ENCODE results near the gene CIT. TPM values are rescaled to one million over a fixed set of nuclear protein-coding genes. Genes with fewer than 3 reads are reported as not detected.

Gene CIT
- polyA plus RNA-seq, 3 donors, result 0.03 TPM; not detected in 2

DNA sequence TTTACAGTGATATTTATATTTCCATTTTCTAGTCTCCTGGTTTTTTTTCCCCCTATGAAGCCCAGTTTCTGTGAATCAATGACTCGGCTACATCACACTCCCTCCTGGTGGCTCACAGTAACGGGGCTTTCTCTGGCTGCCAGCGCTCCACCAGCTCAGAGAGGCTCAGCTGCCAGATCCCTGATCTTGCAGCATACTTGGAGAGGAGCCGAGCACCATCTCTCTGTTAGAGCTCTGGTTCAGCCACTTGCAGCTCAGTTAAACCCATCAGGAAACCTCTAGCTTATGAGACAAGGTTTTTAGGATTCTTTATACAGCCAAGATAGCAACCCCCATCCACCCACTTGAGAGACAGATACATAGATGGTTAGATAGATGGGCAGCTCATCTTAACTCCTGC is 74.6 kb downstream of the CIT start:
- Histone ChIP-seq H3K27ac (ENCODE audit: low read depth in 1 of 2, low read length in 2 of 2) (no peak overlapping the region), H3K9ac (ENCODE audit: insufficient read depth, low read length, poor library complexity, severe bottlenecking) (no peak overlapping the region), H3K79me2 (ENCODE audit: insufficient read depth, low read length) (no peaks in the 10 kb centered on the region), H3K4me1 (ENCODE audit: control insufficient read depth in 1 of 2, insufficient read depth in 2 of 2, low read length in 2 of 2) (no peaks in the 10 kb centered on the region), H3K9me3 (replicated peaks in 1 of 2; ENCODE audit: control insufficient read depth in 1 of 2, insufficient read depth in 1 of 2, low read length in 2 of 2) (no peaks in the 10 kb centered on the region), H3K4me2 (replicated peaks; ENCODE audit: extremely low read depth, low read length, poor library complexity, severe bottlenecking) (no peak overlapping the region), H4K20me1 (ENCODE audit: insufficient read depth, low read length) (no peaks in the 10 kb centered on the region), H3K36me3 (replicated peaks in 1 of 2; ENCODE audit: control insufficient read depth in 1 of 2, insufficient read depth in 2 of 2, low read length in 2 of 2) (peaks cover 18 to 85% of the 10 kb centered on the region in 2 donors), H3K4me3 (replicated peaks in 1 of 3; ENCODE audit: low read depth in 2 of 3, low read length in 3 of 3) (no peak overlapping the region), H2AFZ (ENCODE audit: insufficient read depth, low read depth, low read length, poor library complexity, severe bottlenecking) (no peak overlapping the region), H3K27me3 (ENCODE audit: control insufficient read depth in 2 of 2, insufficient read depth in 2 of 2, low read length in 2 of 2) (no peaks in the 10 kb centered on the region)
- WGBS (ENCODE audit: insufficient coverage), result 100% methylated on average over 3 of the region's 4 CpGs
- TF ChIP-seq, protein P1, sequence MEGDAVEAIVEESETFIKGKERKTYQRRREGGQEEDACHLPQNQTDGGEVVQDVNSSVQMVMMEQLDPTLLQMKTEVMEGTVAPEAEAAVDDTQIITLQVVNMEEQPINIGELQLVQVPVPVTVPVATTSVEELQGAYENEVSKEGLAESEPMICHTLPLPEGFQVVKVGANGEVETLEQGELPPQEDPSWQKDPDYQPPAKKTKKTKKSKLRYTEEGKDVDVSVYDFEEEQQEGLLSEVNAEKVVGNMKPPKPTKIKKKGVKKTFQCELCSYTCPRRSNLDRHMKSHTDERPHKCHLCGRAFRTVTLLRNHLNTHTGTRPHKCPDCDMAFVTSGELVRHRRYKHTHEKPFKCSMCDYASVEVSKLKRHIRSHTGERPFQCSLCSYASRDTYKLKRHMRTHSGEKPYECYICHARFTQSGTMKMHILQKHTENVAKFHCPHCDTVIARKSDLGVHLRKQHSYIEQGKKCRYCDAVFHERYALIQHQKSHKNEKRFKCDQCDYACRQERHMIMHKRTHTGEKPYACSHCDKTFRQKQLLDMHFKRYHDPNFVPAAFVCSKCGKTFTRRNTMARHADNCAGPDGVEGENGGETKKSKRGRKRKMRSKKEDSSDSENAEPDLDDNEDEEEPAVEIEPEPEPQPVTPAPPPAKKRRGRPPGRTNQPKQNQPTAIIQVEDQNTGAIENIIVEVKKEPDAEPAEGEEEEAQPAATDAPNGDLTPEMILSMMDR (IDR thresholded peaks at IDR 0.05), result no peak
- peaks cover 0 to 1% (median 0%) of the 10 kb centered on the region in 7 donors for H3K9me3 Mint-ChIP-seq
- peak overlapping the region in 1 of 7 donors; percentile 42 for H3K27ac Mint-ChIP-seq
- intact Hi-C loops (cut with micrococcal nuclease), result no loop called here
- DNase-seq, result no peak
- peaks cover 0 to 4% (median 0%) of the 10 kb centered on the region in 3 donors for H3K27me3 Mint-ChIP-seq (ENCODE audit: low read depth in 3 of 3)
- no peak overlapping the region for H3K4me3 Mint-ChIP-seq
- H3K4me1 Mint-ChIP-seq, result no peaks in the 10 kb centered on the region
- H3K36me3 Mint-ChIP-seq, result peaks cover 43 to 69% of the 10 kb centered on the region in 2 donors

DNA sequence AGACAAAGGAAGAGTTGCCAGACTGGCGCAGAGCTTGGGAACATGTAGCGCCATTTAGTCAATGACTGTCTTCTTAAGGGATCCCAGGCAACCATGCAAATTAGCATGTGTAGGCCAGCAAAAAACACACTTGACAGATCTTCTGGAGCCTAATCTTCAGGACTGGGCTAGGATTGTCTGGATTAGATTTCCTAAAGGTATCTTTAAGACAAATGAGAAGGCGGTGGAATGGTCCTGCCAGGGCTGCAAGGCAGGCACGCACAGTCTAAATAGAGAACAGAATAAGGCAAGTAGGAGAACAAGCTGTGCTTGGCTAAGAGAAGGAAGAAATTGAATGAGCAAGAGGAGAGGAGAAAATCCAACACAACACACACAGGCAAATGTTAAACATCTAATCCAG is 80.0 kb downstream of the CIT start:
- no peak overlapping the region for H3K4me3 Mint-ChIP-seq
- Histone ChIP-seq H3K36me3 (replicated peaks in 1 of 2; ENCODE audit: control insufficient read depth in 1 of 2, insufficient read depth in 2 of 2, low read length in 2 of 2) (peaks cover 12 to 87% of the 10 kb centered on the region in 2 donors), H3K27ac (ENCODE audit: low read depth in 1 of 2, low read length in 2 of 2) (no peak overlapping the region), H3K4me3 (replicated peaks in 1 of 3; ENCODE audit: low read depth in 2 of 3, low read length in 3 of 3) (no peak overlapping the region), H3K4me2 (replicated peaks; ENCODE audit: extremely low read depth, low read length, poor library complexity, severe bottlenecking) (no peak overlapping the region), H3K4me1 (ENCODE audit: control insufficient read depth in 1 of 2, insufficient read depth in 2 of 2, low read length in 2 of 2) (no peaks in the 10 kb centered on the region), H3K27me3 (ENCODE audit: control insufficient read depth in 2 of 2, insufficient read depth in 2 of 2, low read length in 2 of 2) (no peaks in the 10 kb centered on the region), H2AFZ (ENCODE audit: insufficient read depth, low read depth, low read length, poor library complexity, severe bottlenecking) (no peak overlapping the region), H3K79me2 (ENCODE audit: insufficient read depth, low read length) (no peaks in the 10 kb centered on the region), H4K20me1 (ENCODE audit: insufficient read depth, low read length) (no peaks in the 10 kb centered on the region), H3K9ac (ENCODE audit: insufficient read depth, low read length, poor library complexity, severe bottlenecking) (no peak overlapping the region), H3K9me3 (replicated peaks in 1 of 2; ENCODE audit: control insufficient read depth in 1 of 2, insufficient read depth in 1 of 2, low read length in 2 of 2) (no peaks in the 10 kb centered on the region)
- intact Hi-C loops (cut with micrococcal nuclease), result no loop called here
- H3K9me3 Mint-ChIP-seq, result no peaks in the 10 kb centered on the region
- DNase-seq, result no peak
- H3K36me3 Mint-ChIP-seq, result peaks cover 36 to 56% of the 10 kb centered on the region in 2 donors
- no peak overlapping the region for H3K27ac Mint-ChIP-seq
- TF ChIP-seq, protein P1 (IDR thresholded peaks at IDR 0.05), result no peak
- no peaks in the 10 kb centered on the region for H3K27me3 Mint-ChIP-seq (ENCODE audit: low read depth in 3 of 3)
- 100% methylated on average over 2 of the region's 4 CpGs for WGBS (ENCODE audit: insufficient coverage)
- H3K4me1 Mint-ChIP-seq, result no peaks in the 10 kb centered on the region
